Prostate gland (tissue), 2 donors: ENCODE measurements around the gene LRSAM1.

Experiments
- POLR2A ChIP-seq: fragments of 450-650 bp; IDR thresholded peaks from one replicate; pipeline ENCODE4 v1.6.1; 2016; ENCODE audit warnings: antibody characterized with exemption, mild to moderate bottlenecking
- POLR2AphosphoS5 ChIP-seq: sonication (generic); formaldehyde crosslinking; IDR thresholded peaks from one replicate; pipeline ENCODE4 v1.6.1; 2017; ENCODE audit warnings: antibody characterized with exemption
- TF ChIP-seq, protein P1 (sequence below), 4 experiments: fragments of 200-600 bp in 2 of 4; fragments of 450-650 bp in 2 of 4; sonication (generic) in 2 of 4; IDR thresholded peaks; 1 replicate in 3 of 4; 2 replicates in 1 of 4; pipeline ENCODE4 v1.5.1; 2016 to 2019; ENCODE audit warnings: antibody characterized with exemption in 4 of 4, mild to moderate bottlenecking in 2 of 4, moderate library complexity in 2 of 4

- TF ChIP-seq, protein P1, sequence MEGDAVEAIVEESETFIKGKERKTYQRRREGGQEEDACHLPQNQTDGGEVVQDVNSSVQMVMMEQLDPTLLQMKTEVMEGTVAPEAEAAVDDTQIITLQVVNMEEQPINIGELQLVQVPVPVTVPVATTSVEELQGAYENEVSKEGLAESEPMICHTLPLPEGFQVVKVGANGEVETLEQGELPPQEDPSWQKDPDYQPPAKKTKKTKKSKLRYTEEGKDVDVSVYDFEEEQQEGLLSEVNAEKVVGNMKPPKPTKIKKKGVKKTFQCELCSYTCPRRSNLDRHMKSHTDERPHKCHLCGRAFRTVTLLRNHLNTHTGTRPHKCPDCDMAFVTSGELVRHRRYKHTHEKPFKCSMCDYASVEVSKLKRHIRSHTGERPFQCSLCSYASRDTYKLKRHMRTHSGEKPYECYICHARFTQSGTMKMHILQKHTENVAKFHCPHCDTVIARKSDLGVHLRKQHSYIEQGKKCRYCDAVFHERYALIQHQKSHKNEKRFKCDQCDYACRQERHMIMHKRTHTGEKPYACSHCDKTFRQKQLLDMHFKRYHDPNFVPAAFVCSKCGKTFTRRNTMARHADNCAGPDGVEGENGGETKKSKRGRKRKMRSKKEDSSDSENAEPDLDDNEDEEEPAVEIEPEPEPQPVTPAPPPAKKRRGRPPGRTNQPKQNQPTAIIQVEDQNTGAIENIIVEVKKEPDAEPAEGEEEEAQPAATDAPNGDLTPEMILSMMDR (IDR thresholded peaks at IDR 0.05), result no peak
- TF ChIP-seq POLR2A (no peak), POLR2AphosphoS5 (no peak)
These were observed 87.5 kb downstream of the LRSAM1 start for GRCh38 chr9:127538849-127539258.
